GM21717 (cell line): ENCODE results near the gene SEC24A.
"Not testable (repeated sequence)": the region's sequence is repeated elsewhere in the genome, so short reads cannot be mapped to it uniquely, and the experiment has no call there.

ENCODE experiments used
- ATAC-seq: cut with Tn5 transposase; IDR thresholded peaks from one replicate; pipeline ENCODE4 v1.9.1; 2021; ENCODE audit warnings: mild to moderate bottlenecking, moderate library complexity; ENCODE audit not compliant: unreplicated experiment

SEC24A gene

DNA sequence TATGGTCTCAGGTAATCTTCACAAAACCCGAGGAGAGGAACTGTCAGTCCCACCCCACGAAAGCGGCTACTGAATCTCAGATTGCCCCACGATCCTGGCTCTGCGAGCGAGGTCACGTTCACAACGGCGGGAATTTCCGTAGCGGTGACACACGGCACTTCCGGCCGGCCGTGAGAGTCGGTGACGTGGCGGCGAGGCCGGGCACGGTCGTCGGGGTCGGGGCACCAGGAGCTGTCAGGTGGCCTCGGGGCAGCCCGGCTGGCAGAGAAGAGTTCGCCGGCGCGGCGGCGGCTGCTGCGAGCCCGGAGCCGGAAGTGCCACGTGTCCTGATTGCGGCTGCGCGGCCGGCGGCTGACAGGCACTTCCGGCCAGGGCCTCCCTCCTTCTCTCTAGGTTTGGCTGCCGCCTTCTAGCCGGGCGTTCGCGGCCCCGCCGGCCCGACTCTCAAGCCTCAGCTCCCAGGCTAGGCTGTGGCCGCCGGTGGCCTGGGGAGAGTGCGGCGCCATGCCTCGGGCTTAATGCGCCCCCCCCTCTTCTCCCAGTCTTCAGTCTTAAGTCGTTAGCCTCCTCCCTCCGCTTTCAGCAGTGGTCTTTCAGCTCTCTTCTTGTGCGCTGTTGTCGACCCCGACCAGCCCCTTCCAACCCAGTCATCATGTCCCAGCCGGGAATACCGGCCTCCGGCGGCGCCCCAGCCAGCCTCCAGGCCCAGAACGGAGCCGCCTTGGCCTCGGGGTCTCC lies at the start of gene SEC24A:
Gene SEC24A (plus strand): TSS at position 361 of the 738 bp plus-strand sequence. CDS start 292 bp downstream, at position 653.
- ATAC-seq = peak; percentile 80

DNA sequence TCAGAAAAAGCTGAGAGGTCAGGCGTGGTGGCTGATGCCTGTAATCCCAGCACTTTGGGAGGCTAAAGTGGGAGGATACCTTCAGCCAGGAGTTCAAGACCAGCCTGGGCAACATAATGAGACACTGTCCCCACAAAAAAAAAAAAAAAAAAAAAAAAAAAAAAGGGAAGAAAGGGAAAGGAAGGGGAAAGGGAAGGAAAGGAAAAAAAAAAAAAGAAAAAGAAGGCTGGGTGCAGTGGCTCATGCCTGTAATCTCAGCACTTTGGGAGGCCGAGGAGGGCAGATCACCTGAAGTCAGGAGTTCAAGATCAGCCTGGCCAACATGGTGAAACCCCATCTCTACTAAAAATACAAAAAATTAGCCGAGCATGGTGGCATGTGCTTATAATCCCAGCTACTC lies 48.8 kb upstream of the SEC24A start:
- ATAC-seq = not testable (repeated sequence)

DNA sequence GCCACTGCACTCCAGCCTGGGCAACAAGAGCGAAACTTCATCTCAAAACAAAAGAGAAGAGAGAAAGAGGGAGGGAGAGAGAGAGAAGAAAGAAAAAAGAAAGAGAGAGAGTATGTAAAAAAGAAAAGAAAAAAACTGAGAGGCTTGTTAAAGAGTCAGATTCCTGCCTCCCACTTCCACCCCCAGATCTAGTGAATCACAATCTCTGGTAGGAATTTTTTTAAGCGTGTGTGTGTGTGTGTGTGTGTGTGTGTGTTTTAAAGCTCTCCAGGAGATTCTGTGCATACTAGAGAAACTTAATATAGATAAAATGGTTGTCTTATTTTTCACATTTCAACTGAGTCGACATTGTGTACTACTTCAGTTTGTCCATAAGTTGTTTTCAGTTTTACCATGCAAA lies 48.0 kb upstream of the SEC24A start:
- ATAC-seq = no peak

DNA sequence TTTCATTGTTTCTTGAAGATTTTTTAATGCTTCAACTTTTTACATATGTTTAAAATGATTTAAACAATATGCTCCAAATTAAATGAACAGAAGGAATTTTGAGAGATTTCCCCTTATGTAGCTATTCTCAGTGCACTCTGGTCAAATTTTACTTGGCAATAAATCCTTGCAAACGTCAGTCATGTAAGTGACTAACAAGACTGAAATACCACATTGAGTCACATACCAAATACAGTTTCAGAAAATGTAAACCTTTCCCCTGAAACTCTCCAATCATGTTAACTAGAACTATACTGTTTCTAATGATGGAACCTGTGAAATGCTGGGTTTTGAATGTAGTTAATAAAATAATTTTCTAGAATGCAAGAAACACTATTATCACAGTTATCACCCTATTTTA lies 45.5 kb upstream of the SEC24A start:
- no peak for ATAC-seq

GRCh38 chr5:134604908-134605307 lies 43.7 kb upstream of the SEC24A start:
- no peak for ATAC-seq

GRCh38 chr5:134606726-134607125 lies 41.9 kb upstream of the SEC24A start:
- no peak for ATAC-seq

DNA sequence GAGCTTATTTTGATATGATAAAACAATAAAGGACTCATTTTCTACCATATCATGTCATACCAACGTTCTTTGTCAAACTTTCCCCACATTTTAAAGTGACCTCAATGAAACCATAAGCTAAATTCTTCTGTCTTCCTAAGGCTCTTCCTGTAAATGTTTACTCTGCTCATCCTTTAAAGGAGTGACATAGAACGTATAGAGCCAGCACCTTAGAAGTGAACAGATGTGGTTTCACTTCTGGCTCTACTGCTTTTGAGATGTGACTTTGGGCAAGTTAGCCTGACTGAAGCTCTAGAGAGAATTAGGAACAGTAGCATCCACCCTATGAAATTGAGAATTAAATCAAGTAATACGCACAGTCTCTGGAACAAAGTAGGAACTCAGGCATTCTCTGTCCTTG lies 40.0 kb upstream of the SEC24A start:
- ATAC-seq = no peak

- ATAC-seq = no peak
Observed at GRCh38 chr5:134609232-134609851, 39.2 kb upstream of the SEC24A start.

DNA sequence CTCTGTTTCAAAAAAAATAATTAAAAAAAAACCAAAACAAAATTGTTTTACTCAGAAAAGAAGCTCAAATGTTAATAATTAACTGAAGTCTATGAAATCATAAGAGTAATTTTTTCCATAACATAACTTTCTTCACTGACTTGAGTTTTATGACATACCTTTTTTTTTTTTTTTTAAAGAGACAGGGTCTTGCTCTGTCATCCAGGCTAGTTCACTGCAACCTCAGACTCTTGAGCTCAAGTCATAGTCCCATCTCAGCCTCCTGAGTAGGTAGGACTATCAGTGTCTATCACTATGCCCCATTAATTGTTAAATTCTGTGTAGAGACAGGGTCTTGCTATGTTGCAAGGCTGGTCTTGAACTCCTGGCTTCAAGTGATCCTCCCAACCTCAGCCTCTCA lies 37.9 kb upstream of the SEC24A start:
- ATAC-seq = no peak

GRCh38 chr5:134611515-134611914 lies 37.1 kb upstream of the SEC24A start:
- no peak for ATAC-seq

DNA sequence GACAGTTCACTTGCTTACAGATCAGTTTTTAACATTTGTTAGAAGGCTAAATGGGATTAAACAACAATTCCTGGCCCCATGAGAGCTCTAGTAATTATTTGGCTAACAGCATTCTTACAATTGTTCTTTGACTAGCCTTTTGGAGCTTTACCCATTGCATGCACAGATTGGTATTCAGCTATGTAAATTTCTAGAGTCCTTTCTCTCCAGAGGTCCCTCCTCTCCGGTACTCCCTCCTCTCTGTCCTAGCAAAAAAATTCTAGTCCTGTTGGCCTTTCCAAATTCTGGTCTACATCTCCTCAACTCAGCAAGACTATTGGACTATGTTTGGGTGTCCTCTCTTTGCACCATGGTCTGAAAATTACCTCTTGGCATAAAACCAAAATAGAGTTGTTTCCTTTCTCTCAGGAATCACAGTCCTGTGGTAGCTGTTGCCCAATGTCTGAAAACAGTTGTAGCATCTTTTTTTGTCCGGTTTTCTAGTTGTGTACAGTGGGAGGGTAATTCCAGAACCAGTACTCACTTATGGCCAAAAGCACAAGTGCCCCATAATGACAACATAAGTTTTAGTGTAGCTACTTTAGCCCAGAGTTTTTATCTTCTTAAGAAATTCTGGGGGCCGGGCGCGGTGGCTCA lies 34.0 kb upstream of the SEC24A start:
- no peak for ATAC-seq

DNA sequence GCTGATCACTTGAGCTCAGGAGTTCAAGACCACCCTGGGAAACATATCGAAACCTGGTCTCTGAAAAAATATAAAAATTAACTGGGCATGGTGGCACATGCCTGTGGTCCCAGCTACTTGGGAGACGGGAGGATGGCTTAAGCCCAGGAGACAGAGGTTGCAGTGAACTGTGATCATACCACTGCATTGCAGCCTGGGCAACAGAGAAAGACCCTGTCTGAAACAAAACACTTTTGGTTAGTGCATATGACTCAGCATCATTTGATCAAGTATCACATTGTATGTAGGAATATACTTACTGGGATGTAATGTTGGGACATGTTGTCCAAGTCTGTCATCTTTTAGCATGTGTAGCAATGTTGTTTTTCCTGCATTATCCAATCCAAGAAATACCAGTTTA lies 28.0 kb upstream of the SEC24A start:
- no peak for ATAC-seq

GRCh38 chr5:134625559-134625958 lies 23.0 kb upstream of the SEC24A start:
- ATAC-seq = no peak

GRCh38 chr5:134626369-134627014 lies 22.1 kb upstream of the SEC24A start:
- ATAC-seq = no peak

DNA sequence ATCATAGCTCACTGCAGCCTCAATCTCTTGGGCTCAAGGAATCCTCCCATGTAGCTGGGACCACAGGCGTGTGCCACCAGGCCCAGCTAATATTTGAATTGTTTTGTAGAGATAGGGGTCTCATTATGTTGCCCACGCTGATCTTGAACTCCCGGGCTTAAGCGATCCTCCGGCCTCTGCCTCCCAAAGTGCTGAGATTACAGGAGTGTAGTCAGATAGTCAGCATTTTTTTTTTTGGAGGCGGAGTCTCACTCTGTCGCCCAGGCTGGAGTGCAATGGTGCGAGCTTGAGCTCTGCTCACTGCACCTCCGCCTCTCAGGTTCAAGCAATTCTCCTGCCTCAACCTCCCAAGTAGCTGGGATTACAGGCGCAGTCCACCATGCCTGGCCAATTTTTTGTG lies 14.4 kb upstream of the SEC24A start:
- ATAC-seq = no peak

GRCh38 chr5:134635366-134635765 lies 13.2 kb upstream of the SEC24A start:
- not testable (repeated sequence) for ATAC-seq

- no peak for ATAC-seq
Observed at GRCh38 chr5:134637116-134637721, 11.4 kb upstream of the SEC24A start.

GRCh38 chr5:134638760-134639201 lies 9.8 kb upstream of the SEC24A start:
- no peak for ATAC-seq

DNA sequence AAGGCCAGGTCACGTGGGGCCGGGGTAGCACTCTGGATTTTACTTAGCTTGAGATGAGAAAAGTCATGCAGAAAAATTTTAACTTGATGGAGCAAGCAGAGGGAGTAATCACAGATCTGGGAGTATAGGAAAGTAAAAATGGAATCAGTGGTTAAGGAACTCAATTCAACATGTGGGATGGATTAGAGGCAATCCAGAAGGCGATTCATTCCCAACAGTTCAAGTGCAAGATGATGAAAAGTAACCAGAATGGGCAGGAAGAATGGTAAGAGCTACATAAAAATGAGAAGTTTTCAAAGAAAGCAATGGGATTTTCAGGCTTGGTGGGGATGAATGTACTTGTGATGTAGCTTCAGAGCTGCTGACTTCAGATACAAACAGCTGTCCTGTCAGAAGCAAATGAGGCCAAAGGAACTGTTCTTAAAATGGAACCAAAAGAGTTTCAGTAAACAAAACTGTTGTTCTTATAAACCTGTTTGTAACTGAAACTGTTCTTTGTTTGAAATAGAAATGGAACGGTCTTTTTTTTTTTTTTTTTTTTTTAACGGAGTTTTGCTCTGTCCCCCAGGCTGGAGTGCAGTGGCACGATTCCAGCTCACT lies 5.6 kb upstream of the SEC24A start:
- peak; percentile 43 for ATAC-seq

DNA sequence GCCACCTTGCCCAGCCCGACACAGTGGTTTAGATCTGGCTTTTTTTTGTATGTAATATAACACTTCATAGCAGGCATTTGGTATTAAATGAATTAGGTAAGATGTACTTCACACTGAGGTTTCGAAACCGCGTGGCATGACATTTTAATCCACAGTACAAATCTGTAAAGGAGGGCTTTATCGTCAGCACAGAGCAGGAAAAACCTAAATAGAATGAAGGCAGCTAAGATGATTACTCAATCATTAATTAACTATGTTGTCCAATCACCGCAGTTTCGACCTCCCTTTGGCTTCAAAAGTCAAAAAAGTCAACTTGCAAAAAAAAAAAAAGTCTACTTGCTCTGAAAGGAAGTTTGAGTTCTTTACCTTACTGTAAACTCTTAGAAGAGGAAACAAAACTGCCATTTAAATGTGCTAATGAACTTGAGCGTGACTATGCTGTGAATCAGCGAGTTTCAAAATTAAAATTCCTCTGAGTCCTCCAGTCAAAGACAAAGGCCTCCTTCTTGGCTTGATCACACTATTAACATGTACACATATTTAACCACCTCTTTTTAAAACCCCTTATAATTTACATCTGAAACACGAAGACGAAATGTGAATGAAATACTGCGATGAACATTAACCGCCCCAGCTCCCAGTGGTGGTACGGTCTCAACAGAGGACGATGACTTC lies 698 bp upstream of the SEC24A start:
- peak; percentile 25 for ATAC-seq
